Thyroid gland (tissue), 4 donors: ENCODE data around the gene GLIS1.

ENCODE experiments used
- POLR2A ChIP-seq, 2 donors: fragments of 450-650 bp; IDR thresholded peaks; one replicate each; pipeline ENCODE4 v1.6.1; 2017; ENCODE audit warnings: antibody characterized with exemption in 2 of 2, mild to moderate bottlenecking in 2 of 2, moderate library complexity in 1 of 2
- TF ChIP-seq, protein P1 (sequence below), 6 experiments: fragments of 200-600 bp in 3 of 6; fragments of 450-650 bp in 3 of 6; sonication (generic) in 3 of 6; IDR thresholded peaks; one replicate each; pipeline ENCODE4 v1.5.1; 2016 to 2019; ENCODE audit warnings: antibody characterized with exemption in 6 of 6, mild to moderate bottlenecking in 2 of 6, inconsistent platforms in 1 of 6, moderate library complexity in 1 of 6

GRCh38 chr1:53583021-53583867 lies 155.7 kb downstream of the GLIS1 start:
- TF ChIP-seq, protein P1, sequence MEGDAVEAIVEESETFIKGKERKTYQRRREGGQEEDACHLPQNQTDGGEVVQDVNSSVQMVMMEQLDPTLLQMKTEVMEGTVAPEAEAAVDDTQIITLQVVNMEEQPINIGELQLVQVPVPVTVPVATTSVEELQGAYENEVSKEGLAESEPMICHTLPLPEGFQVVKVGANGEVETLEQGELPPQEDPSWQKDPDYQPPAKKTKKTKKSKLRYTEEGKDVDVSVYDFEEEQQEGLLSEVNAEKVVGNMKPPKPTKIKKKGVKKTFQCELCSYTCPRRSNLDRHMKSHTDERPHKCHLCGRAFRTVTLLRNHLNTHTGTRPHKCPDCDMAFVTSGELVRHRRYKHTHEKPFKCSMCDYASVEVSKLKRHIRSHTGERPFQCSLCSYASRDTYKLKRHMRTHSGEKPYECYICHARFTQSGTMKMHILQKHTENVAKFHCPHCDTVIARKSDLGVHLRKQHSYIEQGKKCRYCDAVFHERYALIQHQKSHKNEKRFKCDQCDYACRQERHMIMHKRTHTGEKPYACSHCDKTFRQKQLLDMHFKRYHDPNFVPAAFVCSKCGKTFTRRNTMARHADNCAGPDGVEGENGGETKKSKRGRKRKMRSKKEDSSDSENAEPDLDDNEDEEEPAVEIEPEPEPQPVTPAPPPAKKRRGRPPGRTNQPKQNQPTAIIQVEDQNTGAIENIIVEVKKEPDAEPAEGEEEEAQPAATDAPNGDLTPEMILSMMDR (IDR thresholded peaks at IDR 0.05): no peak
- no peak for TF ChIP-seq POLR2A (IDR thresholded peaks at IDR 0.05)
